ENCODE data around the gene CNKSR2.

- TF ChIP-seq POLR2A (IDR thresholded peaks at IDR 0.05) (no peak), CTCF (IDR thresholded peaks at IDR 0.05) (no peak)
Observed at GRCh38 chrX:21529771-21530170, 155.6 kb downstream of the CNKSR2 start.

Measured in lower leg skin (tissue), 3 donors.